HepG2 (cell line): ENCODE measurements around the gene CDK11B. TPM values are rescaled to one million over a fixed set of nuclear protein-coding genes. Genes with fewer than 3 reads are reported as not detected.

Experiments
- ATAC-seq: fragments of 200-7000 bp; cut with Tn5 transposase; 3 replicates; pipeline ENCODE4 v1.9.1; 2020; ENCODE audit warnings: mild to moderate bottlenecking, moderate library complexity
- BruUV-seq: library from RNA; stranded (reverse); fragments of 400-500 nt; replicated peaks from 2 replicates; lab custom pipeline; 2021; lab: Mats Ljungman, UMichigan
- CTCF ChIA-PET: fragments of 300-600 bp; formaldehyde crosslinking; extraction: SDS; loops from one replicate; lab custom pipeline; 2021; ENCODE audit warnings: low total read pairs, inconsistent platforms, low intra/inter-chr PET ratio; lab: Yijun Ruan, JAX
- POLR2A ChIA-PET: fragments of 350-600 bp; sonication (Branson Sonifier 250); formaldehyde crosslinking; loops from one replicate; lab custom pipeline; 2020; ENCODE audit warnings: antibody characterized with exemption, inconsistent platforms; lab: Yijun Ruan, JAX
- DNase-seq: peaks from one replicate; pipeline ENCODE4 v3.0.0-alpha.2; 2015; ENCODE audit warnings: low spot score
- FAIRE-seq: peaks from 3 replicates; lab custom pipeline; 2011; peaks lifted over from hg19 to GRCh38; lab: Jason Lieb, UNC
- H2AFZ ChIP-seq: one replicate; pipeline ENCODE4 v1.6.1; 2011; ENCODE audit warnings: low read length, inconsistent platforms
- H3K27ac ChIP-seq: fragments of 300-600 bp; 3 replicates; pipeline ENCODE4 v1.8.0; 2011; ENCODE audit warnings: mixed run types, mild to moderate bottlenecking, mixed read lengths, low read length, inconsistent platforms; ENCODE audit not compliant: insufficient read depth; ENCODE audit errors: extremely low read length
- H3K27me3 ChIP-seq, 2 experiments: fragments of 200-600 bp in 1 of 2; 2 replicates in 1 of 2; 3 replicates in 1 of 2; pipeline versions ENCODE4 v1.6.0 to v1.8.0; 2011; ENCODE audit warnings: low read length in 2 of 2, mild to moderate bottlenecking in 2 of 2, moderate library complexity in 2 of 2, inconsistent platforms in 1 of 2; ENCODE audit not compliant: insufficient read depth in 2 of 2, control insufficient read depth in 1 of 2
- H3K36me3 ChIP-seq, 2 experiments: fragments of 200-600 bp in 1 of 2; replicated peaks in 1 of 2; 2 replicates in 1 of 2; 3 replicates in 1 of 2; pipeline versions ENCODE4 v1.5.1 to v1.8.0; 2011; ENCODE audit warnings: low read length in 2 of 2, inconsistent platforms in 1 of 2; ENCODE audit not compliant: insufficient read depth in 2 of 2, control insufficient read depth in 1 of 2
- H3K4me1 ChIP-seq: 2 replicates; pipeline ENCODE4 v1.5.1; 2012; ENCODE audit warnings: low read length, inconsistent platforms; ENCODE audit not compliant: insufficient read depth
- H3K4me2 ChIP-seq: 2 replicates; pipeline ENCODE4 v1.6.0; 2011; ENCODE audit warnings: low read depth, low read length, inconsistent platforms
- H3K4me3 ChIP-seq, 3 experiments: fragments of 200-600 bp in 1 of 3; sonication (generic), shearing (Covaris generic) in 1 of 3; replicated peaks in 1 of 3; 2 replicates each; pipeline ENCODE4 v1.5.1; 2011 to 2016; ENCODE audit warnings: low read length in 3 of 3, inconsistent platforms in 2 of 3, low read depth in 2 of 3, mild to moderate bottlenecking in 2 of 3, control low read depth in 1 of 3, mixed read lengths in 1 of 3; ENCODE audit not compliant: insufficient read depth in 1 of 3
- H3K79me2 ChIP-seq: one replicate; pipeline ENCODE4 v1.6.1; 2011; ENCODE audit warnings: low read length, inconsistent platforms; ENCODE audit not compliant: insufficient read depth
- H3K9ac ChIP-seq: 2 replicates; pipeline ENCODE4 v1.6.0; 2011; ENCODE audit warnings: mild to moderate bottlenecking, low read depth, low read length, inconsistent platforms; ENCODE audit not compliant: insufficient read depth
- H3K9me3 ChIP-seq: 2 replicates; pipeline ENCODE4 v1.5.1; 2012; ENCODE audit warnings: mild to moderate bottlenecking, low read length
- H4K20me1 ChIP-seq: 2 replicates; pipeline ENCODE4 v1.6.0; 2011; ENCODE audit warnings: inconsistent platforms, mild to moderate bottlenecking, low read length, moderate library complexity; ENCODE audit not compliant: insufficient read depth
- GATAD1 ChIP-seq: IDR thresholded peaks from 2 replicates; pipeline ENCODE4 v1.6.1; 2016; ENCODE audit warnings: missing genetic modification reagents, missing compliant biosample characterization
- HDAC1 ChIP-seq: sonication (generic); formaldehyde crosslinking; IDR thresholded peaks from 2 replicates; pipeline ENCODE4 v1.5.1; 2020; ENCODE audit warnings: mild to moderate bottlenecking, missing genetic modification reagents
- KDM5B ChIP-seq: sonication (generic); formaldehyde crosslinking; IDR thresholded peaks from 2 replicates; pipeline ENCODE4 v1.4.0; 2020; ENCODE audit warnings: missing genetic modification reagents, mild to moderate bottlenecking, borderline replicate concordance
- NR2F6 ChIP-seq, 2 experiments: IDR thresholded peaks; 2 replicates each; pipeline ENCODE4 v1.6.1; 2016; ENCODE audit warnings: antibody characterized with exemption in 1 of 2, mild to moderate bottlenecking in 1 of 2
- PAWR ChIP-seq: sonication (generic); formaldehyde crosslinking; IDR thresholded peaks from 2 replicates; pipeline ENCODE4 v1.4.0; 2020; ENCODE audit warnings: missing genetic modification reagents, mild to moderate bottlenecking, borderline replicate concordance
- RBM39 ChIP-seq: fragments of 200-400 bp; formaldehyde crosslinking; IDR thresholded peaks from one replicate; pipeline ENCODE4 v1.6.1; 2018; ENCODE audit warnings: antibody characterized with exemption, mild to moderate bottlenecking, low read depth, low read length; ENCODE audit not compliant: poor library complexity, severe bottlenecking
- ZFP91 ChIP-seq: sonication (generic); formaldehyde crosslinking; IDR thresholded peaks from 2 replicates; pipeline ENCODE4 v1.9.0; 2022; ENCODE audit warnings: missing genetic modification reagents, mild to moderate bottlenecking, borderline replicate concordance
- ZMYM2 ChIP-seq: sonication (generic); formaldehyde crosslinking; IDR thresholded peaks from 2 replicates; pipeline ENCODE4 v1.8.0; 2022; ENCODE audit warnings: mild to moderate bottlenecking, missing genetic modification reagents
- ZNF160 ChIP-seq: sonication (generic); formaldehyde crosslinking; IDR thresholded peaks from 2 replicates; pipeline ENCODE4 v1.8.0; 2022; ENCODE audit warnings: mild to moderate bottlenecking, inconsistent platforms, missing genetic modification reagents
- ZNF329 ChIP-seq: sonication (generic); formaldehyde crosslinking; IDR thresholded peaks from 2 replicates; pipeline ENCODE4 v1.9.0; 2021; ENCODE audit warnings: low read depth, mild to moderate bottlenecking, missing genetic modification reagents
- ZNF337 ChIP-seq: sonication (generic); formaldehyde crosslinking; IDR thresholded peaks from 2 replicates; pipeline ENCODE4 v1.5.1; 2020; ENCODE audit warnings: missing genetic modification reagents, low read depth, mild to moderate bottlenecking, borderline replicate concordance
- ZNF572 ChIP-seq: sonication (generic); formaldehyde crosslinking; IDR thresholded peaks from 2 replicates; pipeline ENCODE4 v1.5.1; 2020; ENCODE audit warnings: mild to moderate bottlenecking, missing genetic modification reagents
- ZNF619 ChIP-seq: sonication (generic); formaldehyde crosslinking; IDR thresholded peaks from 2 replicates; pipeline ENCODE4 v1.4.0; 2020; ENCODE audit warnings: mild to moderate bottlenecking, missing genetic modification reagents
- WGBS: methylation state at CpG from one replicate; pipeline ENCODE4 v1.1.6; 2017; ENCODE audit warnings: low lambda C conversion rate; 5-methylcytosine and 5-hydroxymethylcytosine counted together
- in situ Hi-C: cut with HindIII; loops from 2 replicates; pipeline ENCODE4 v1.10.0; 2017; ENCODE audit warnings: low pct_unique_long_range_greater_than_20kb; ENCODE audit not compliant: extremely low pct_ligation_motif_present
- intact Hi-C: fragments of 100-400 bp; cut with micrococcal nuclease; formaldehyde crosslinking; loops from one replicate; pipeline ENCODE4 v1.10.0; 2022; ENCODE audit not compliant: unreplicated experiment
- polyA plus RNA-seq, 8 experiments: library from polyadenylated mRNA; depleted of rRNA in 3 of 8; stranded (reverse) in 7 of 8; unstranded in 1 of 8; fragments of >200 nt; fragmentation: Illumina TruSeq in 4 of 8; extraction: Trizol in 4 of 8; gene quantifications; 2 replicates each; pipeline versions ENCODE4 v1.2.1 to v1.2.3, GENCODE V29; 2011 to 2016; ENCODE audit warnings: low read depth in 4 of 8, missing spikeins in 1 of 8, mixed read lengths in 1 of 8; ENCODE audit not compliant: insufficient read depth in 1 of 8
- total RNA-seq, 5 experiments: library from RNA; depleted of rRNA; stranded (reverse); fragments of >200 nt; fragmentation: Illumina TruSeq; extraction: Trizol; gene quantifications; 2 replicates each; pipeline ENCODE4 v1.2.3, GENCODE V29; 2016; ENCODE audit warnings: low read depth in 1 of 5
- TF ChIP-seq, protein P1 (sequence below): sonication (generic); formaldehyde crosslinking; IDR thresholded peaks from 2 replicates; pipeline ENCODE4 v1.4.0; 2020; ENCODE audit warnings: mild to moderate bottlenecking, missing genetic modification reagents

The CDK11B gene
- total and polyA plus RNA-seq, 2 of the 13 experiments (the other 11 are each of a cell fraction or from before 2014, with no cell fraction given) = 3.6 to 15.1 TPM

GRCh38 chr1:1601564-1602303 is 57.1 kb downstream of the CDK11B start:
- TF ChIP-seq RBM39 (peak; percentile 12), GATAD1 (CRISPR knock-in tag) (no peak), ZNF329 (peak; percentile 99), ZNF572 (CRISPR knock-in tag) (0 out of 2 replicates have a peak, but pooled peaks have one; percentile 2)
- ChIA-PET CTCF (no interaction called here), POLR2A (interaction anchor here (1.1 kb wide), 1 partner anchor 12 kb away, joined by 3 read pairs; no protein-coding TSS in a partner anchor)
- DNase-seq (no peak), ATAC-seq (no peak), FAIRE-seq (no peak)
- no peaks in the 10 kb centered on the region for H3K36me3 ChIP-seq
- H3K9me3 ChIP-seq = no peaks in the 10 kb centered on the region
- peaks cover 52% of the 10 kb centered on the region for H3K4me1 ChIP-seq
- H3K27me3 ChIP-seq = peaks cover 6 to 13% of the 10 kb centered on the region in 2 experiments
- no peak overlapping the region for H3K27ac ChIP-seq
- intact Hi-C loops = no loop called here
- peak overlapping the region in 2 of 3 experiments; percentile 21 to 70; a peak in 1 of 6 replicates for H3K4me3 ChIP-seq
- no TSS peak for BruUV-seq
- H4K20me1 ChIP-seq = no peaks in the 10 kb centered on the region
- H3K79me2 ChIP-seq = no peaks in the 10 kb centered on the region
- in situ Hi-C loops = no loop called here
- H3K4me2 ChIP-seq = peak overlapping the region; percentile 76; the same call in 1 of the 2 replicates
- H3K9ac ChIP-seq = no peak overlapping the region
- H2AFZ ChIP-seq = no peak overlapping the region
- WGBS = 64% methylated on average over 5 of the region's 15 CpGs

- WGBS = 59% methylated on average over 10 of the region's 22 CpGs
- Histone ChIP-seq H3K27me3 (peaks cover 7 to 21% of the 10 kb centered on the region in 2 experiments), H3K36me3 (no peaks in the 10 kb centered on the region), H3K9ac (peak overlapping the region; percentile 39), H3K9me3 (no peaks in the 10 kb centered on the region), H3K4me2 (peak overlapping the region; percentile 76), H4K20me1 (no peaks in the 10 kb centered on the region), H3K79me2 (no peaks in the 10 kb centered on the region), H2AFZ (no peak overlapping the region), H3K4me1 (peaks cover 57% of the 10 kb centered on the region), H3K4me3 (peak overlapping the region; percentile 21 to 70 (median 50); a peak in 4 of 6 replicates), H3K27ac (no peak overlapping the region)
- FAIRE-seq (no peak), DNase-seq (no peak), ATAC-seq (peak; percentile 10)
- in situ Hi-C loops = no loop called here
- no TSS peak for BruUV-seq
- CTCF ChIA-PET = no interaction called here
- POLR2A ChIA-PET = interaction anchor here (1.1 kb wide), 1 partner anchor 13 kb away, joined by 3 read pairs; no protein-coding TSS in a partner anchor
- intact Hi-C loops = no loop called here
- TF ChIP-seq, protein P1, sequence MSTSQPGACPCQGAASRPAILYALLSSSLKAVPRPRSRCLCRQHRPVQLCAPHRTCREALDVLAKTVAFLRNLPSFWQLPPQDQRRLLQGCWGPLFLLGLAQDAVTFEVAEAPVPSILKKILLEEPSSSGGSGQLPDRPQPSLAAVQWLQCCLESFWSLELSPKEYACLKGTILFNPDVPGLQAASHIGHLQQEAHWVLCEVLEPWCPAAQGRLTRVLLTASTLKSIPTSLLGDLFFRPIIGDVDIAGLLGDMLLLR (CRISPR knock-in tag) = 0 out of 2 replicates have a peak, but pooled peaks have one; percentile 4
- TF ChIP-seq ZNF619 (CRISPR knock-in tag) = no peak
- no peak for TF ChIP-seq NR2F6 (IDR thresholded peaks at IDR 0.05)
- no peak for TF ChIP-seq NR2F6 (CRISPR knock-in tag; IDR thresholded peaks at IDR 0.05)
- TF ChIP-seq KDM5B = 0 out of 2 replicates have a peak, but pooled peaks have one; percentile 14
- no peak for TF ChIP-seq ZNF160 (CRISPR knock-in tag)
- TF ChIP-seq ZNF337 (CRISPR knock-in tag) = no peak
- 0 out of 2 replicates have a peak, but pooled peaks have one; percentile 27 for TF ChIP-seq ZFP91
- no peak for TF ChIP-seq PAWR (CRISPR knock-in tag)
- TF ChIP-seq ZMYM2 (CRISPR knock-in tag) = no peak
- peak; percentile 19; the same call in 1 of the 2 replicates for TF ChIP-seq HDAC1 (CRISPR knock-in tag)
These were observed 57.8 kb downstream of the CDK11B start for GRCh38 chr1:1600861-1601563.
